SK-N-SH (cell line): ENCODE results near the gene NRIP1. TPM values are rescaled to one million over a fixed set of nuclear protein-coding genes. Genes with fewer than 3 reads are reported as not detected.

ENCODE experiments used
- CTCF ChIA-PET: fragments of 300-600, 350-600 bp; formaldehyde crosslinking; extraction: SDS; loops from one replicate; lab custom pipeline; 2021; lab: Yijun Ruan, JAX
- POLR2A ChIA-PET: fragments of 350-600 bp; sonication (Branson Sonifier 250); formaldehyde crosslinking; extraction: SDS; loops from one replicate; lab custom pipeline; 2020; ENCODE audit warnings: antibody characterized with exemption, inconsistent platforms; lab: Yijun Ruan, JAX
- DNase-seq: peaks from one replicate; pipeline ENCODE4 v3.0.0; 2012
- H2AFZ ChIP-seq: fragments of 200-600 bp; sonication (generic); 2 replicates; pipeline ENCODE4 v1.8.1; 2016; ENCODE audit warnings: antibody characterized with exemption, mild to moderate bottlenecking, low read depth
- H3F3A ChIP-seq: fragments of 200-600 bp; sonication (generic); replicated peaks from 2 replicates; pipeline ENCODE3; 2016; ENCODE audit warnings: antibody characterized with exemption, mild to moderate bottlenecking; ENCODE audit not compliant: insufficient read depth
- H3K27ac ChIP-seq, 2 experiments: fragments of 200-500 bp in 1 of 2; fragments of 200-600 bp in 1 of 2; sonication (Bioruptor generic) in 1 of 2; sonication (generic), shearing (Covaris generic) in 1 of 2; 2 replicates each; pipeline versions ENCODE4 v1.5.1 to v1.6.1; 2014 to 2016; ENCODE audit warnings: low read depth in 2 of 2, inconsistent platforms in 1 of 2, low read length in 1 of 2, mild to moderate bottlenecking in 1 of 2, mixed read lengths in 1 of 2
- H3K27me3 ChIP-seq: fragments of 200-600 bp; sonication (generic), shearing (Covaris generic); 2 replicates; pipeline ENCODE4 v1.6.1; 2016; ENCODE audit warnings: mixed run types; ENCODE audit not compliant: insufficient read depth
- H3K36me3 ChIP-seq, 2 experiments: fragments of 200-500 bp in 1 of 2; fragments of 200-600 bp in 1 of 2; sonication (Bioruptor generic) in 1 of 2; sonication (generic) in 1 of 2; replicated peaks in 1 of 2; 2 replicates each; pipeline versions ENCODE3 to v1.5.1; 2014 to 2016; ENCODE audit warnings: low read length in 1 of 2, mild to moderate bottlenecking in 1 of 2; ENCODE audit not compliant: insufficient read depth in 2 of 2, control insufficient read depth in 1 of 2
- H3K4me1 ChIP-seq, 2 experiments: fragments of 200-500 bp in 1 of 2; fragments of 200-600 bp in 1 of 2; sonication (Bioruptor generic) in 1 of 2; sonication (generic), shearing (Covaris generic) in 1 of 2; 2 replicates each; pipeline versions ENCODE4 v1.5.1 to v1.6.1; 2014 to 2016; ENCODE audit warnings: low read depth in 1 of 2, low read length in 1 of 2, mixed run types in 1 of 2; ENCODE audit not compliant: insufficient read depth in 2 of 2, control insufficient read depth in 1 of 2
- H3K4me2 ChIP-seq: fragments of 200-600 bp; sonication (generic), shearing (Covaris generic); 2 replicates; pipeline ENCODE4 v1.6.1; 2017; ENCODE audit warnings: mixed run types
- H3K4me3 ChIP-seq, 2 experiments: fragments of 200-500 bp in 1 of 2; fragments of 200-600 bp in 1 of 2; sonication (Bioruptor generic) in 1 of 2; sonication (generic), shearing (Covaris generic) in 1 of 2; 2 replicates each; pipeline versions ENCODE4 v1.5.1 to v1.8.1; 2014 to 2016; ENCODE audit warnings: low read depth in 2 of 2, inconsistent platforms in 1 of 2, low read length in 1 of 2, mild to moderate bottlenecking in 1 of 2, mixed read lengths in 1 of 2, moderate library complexity in 1 of 2
- H3K79me2 ChIP-seq: fragments of 200-600 bp; sonication (generic); 2 replicates; pipeline ENCODE4 v1.8.1; 2017; ENCODE audit warnings: mild to moderate bottlenecking; ENCODE audit not compliant: insufficient read depth
- H3K9ac ChIP-seq: fragments of 200-600 bp; sonication (generic); 2 replicates; pipeline ENCODE4 v1.6.1; 2017; ENCODE audit warnings: mixed run types
- H3K9me2 ChIP-seq: fragments of 200-600 bp; sonication (generic); 2 replicates; pipeline ENCODE4 v1.6.1; 2017; ENCODE audit warnings: mixed run types
- H3K9me3 ChIP-seq: fragments of 200-600 bp; sonication (generic); 2 replicates; pipeline ENCODE4 v1.6.1; 2017; ENCODE audit warnings: mixed run types, mild to moderate bottlenecking, moderate library complexity
- H4K20me1 ChIP-seq: fragments of 200-600 bp; sonication (generic); 2 replicates; pipeline ENCODE4 v1.6.1; 2017; ENCODE audit warnings: mild to moderate bottlenecking, mixed run types; ENCODE audit not compliant: insufficient read depth
- CHD2 ChIP-seq: fragments of 150-350 bp; IDR thresholded peaks from 2 replicates; pipeline ENCODE4 v1.6.1; 2018; ENCODE audit warnings: low read length; ENCODE audit not compliant: partially characterized antibody
- EP300 ChIP-seq, 2 experiments: IDR thresholded peaks; 2 replicates each; pipeline versions ENCODE4 v1.4.0 to v1.6.1; 2012; ENCODE audit warnings: borderline replicate concordance in 1 of 2, low read depth in 1 of 2, low read length in 1 of 2
- EZH2phosphoT487 ChIP-seq: fragments of 200-600 bp; sonication (generic); IDR thresholded peaks from 2 replicates; pipeline ENCODE4 v1.6.1; 2017; ENCODE audit warnings: low read depth, mixed run types, mild to moderate bottlenecking, antibody characterized with exemption, moderate library complexity, borderline replicate concordance
- GATA2 ChIP-seq: sonication (generic); formaldehyde crosslinking; IDR thresholded peaks from 2 replicates; pipeline ENCODE4 v1.5.0; 2020; ENCODE audit warnings: mild to moderate bottlenecking, missing genetic modification reagents
- IRF3 ChIP-seq: fragments of 150-350 bp; IDR thresholded peaks from 2 replicates; pipeline ENCODE4 v1.6.1; 2016; ENCODE audit warnings: mild to moderate bottlenecking, low read depth, low read length
- POLR2AphosphoS5 ChIP-seq: IDR thresholded peaks from 2 replicates; pipeline ENCODE4 v1.6.1; 2012; ENCODE audit warnings: low read depth, low read length
- RFX5 ChIP-seq: IDR thresholded peaks from 2 replicates; pipeline ENCODE4 v1.6.1; 2012; ENCODE audit warnings: mild to moderate bottlenecking, improper control_type of control experiment, low read length
- TAF1 ChIP-seq: IDR thresholded peaks from 2 replicates; pipeline ENCODE4 v1.6.1; 2012; ENCODE audit warnings: low read depth, mild to moderate bottlenecking, low read length, moderate library complexity, borderline replicate concordance
- TEAD4 ChIP-seq: IDR thresholded peaks from 2 replicates; pipeline ENCODE4 v1.4.0; 2012; ENCODE audit warnings: mild to moderate bottlenecking, borderline replicate concordance; ENCODE audit not compliant: insufficient read depth
- USF2 ChIP-seq: fragments of 150-350 bp; IDR thresholded peaks from 2 replicates; pipeline ENCODE4 v1.6.1; 2017; ENCODE audit warnings: antibody characterized with exemption, low read length, low read depth, borderline replicate concordance
- WGBS: methylation state at CpG from one replicate; pipeline ENCODE4 v1.1.6; 2017; ENCODE audit warnings: low lambda C conversion rate; 5-methylcytosine and 5-hydroxymethylcytosine counted together
- polyA plus RNA-seq, 3 experiments: library from polyadenylated mRNA; depleted of rRNA; stranded (reverse); fragments of >200 nt; gene quantifications; 2 replicates each; pipeline ENCODE4 v1.2.3, GENCODE V29; 2012
- TF ChIP-seq, protein P1 (sequence below): IDR thresholded peaks from 2 replicates; pipeline ENCODE4 v1.6.1; 2012; ENCODE audit warnings: mild to moderate bottlenecking, low read depth, low read length, moderate library complexity
- TF ChIP-seq, protein P2 (sequence below): fragments of 200-600 bp; sonication (generic); IDR thresholded peaks from 2 replicates; pipeline ENCODE4 v1.6.1; 2017; ENCODE audit warnings: antibody characterized with exemption, mild to moderate bottlenecking, moderate library complexity

The NRIP1 gene
- polyA plus RNA-seq, 1 of the 3 experiments (the other 2 are of a cell fraction) = 0.02 TPM

DNA sequence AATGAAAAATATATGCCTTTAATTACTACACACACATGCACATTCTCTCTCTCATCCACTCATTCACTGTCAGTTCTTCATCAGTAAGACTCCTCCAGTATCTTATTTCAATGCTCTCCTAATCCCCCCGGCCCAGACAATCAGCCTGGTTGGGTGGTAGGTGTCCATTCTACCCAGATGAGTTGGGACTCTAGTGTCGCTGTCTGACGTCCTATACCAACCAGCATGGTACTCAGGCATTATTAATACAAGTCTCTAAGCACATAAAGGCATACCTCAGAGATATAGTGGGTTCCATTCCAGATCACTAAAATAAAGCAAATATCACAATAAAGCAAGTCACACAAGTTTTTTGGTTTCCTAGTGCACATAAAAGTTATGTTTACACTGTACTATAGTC, 19.8 kb downstream of the NRIP1 start:
- ChIA-PET POLR2A (no interaction called here), CTCF (no interaction called here)
- Histone ChIP-seq H3K9me2 (no peaks in the 10 kb centered on the region), H3K27me3 (peaks cover under 1% of the 10 kb centered on the region; the same call in 1 of the 2 replicates), H3K9ac (no peak overlapping the region), H3K79me2 (no peaks in the 10 kb centered on the region), H2AFZ (no peak overlapping the region), H3K4me3 (no peak overlapping the region), H3K4me1 (no peaks in the 10 kb centered on the region), H4K20me1 (peaks cover 4% of the 10 kb centered on the region; the same call in 1 of the 2 replicates), H3K4me2 (no peak overlapping the region), H3K27ac (no peak overlapping the region), H3K36me3 (no peaks in the 10 kb centered on the region), H3K9me3 (no peaks in the 10 kb centered on the region), H3F3A (no peaks in the 10 kb centered on the region)
- TF ChIP-seq GATA2 (CRISPR knock-in tag) (no peak), TEAD4 (no peak), TAF1 (no peak), EZH2phosphoT487 (no peak), RFX5 (no peak), POLR2AphosphoS5 (no peak), CHD2 (no peak), EP300 (IDR thresholded peaks at IDR 0.05; ENCODE audit: borderline replicate concordance in 1 of 2, low read depth in 1 of 2, low read length in 1 of 2) (no peak), USF2 (no peak), IRF3 (no peak)
- TF ChIP-seq, protein P1, sequence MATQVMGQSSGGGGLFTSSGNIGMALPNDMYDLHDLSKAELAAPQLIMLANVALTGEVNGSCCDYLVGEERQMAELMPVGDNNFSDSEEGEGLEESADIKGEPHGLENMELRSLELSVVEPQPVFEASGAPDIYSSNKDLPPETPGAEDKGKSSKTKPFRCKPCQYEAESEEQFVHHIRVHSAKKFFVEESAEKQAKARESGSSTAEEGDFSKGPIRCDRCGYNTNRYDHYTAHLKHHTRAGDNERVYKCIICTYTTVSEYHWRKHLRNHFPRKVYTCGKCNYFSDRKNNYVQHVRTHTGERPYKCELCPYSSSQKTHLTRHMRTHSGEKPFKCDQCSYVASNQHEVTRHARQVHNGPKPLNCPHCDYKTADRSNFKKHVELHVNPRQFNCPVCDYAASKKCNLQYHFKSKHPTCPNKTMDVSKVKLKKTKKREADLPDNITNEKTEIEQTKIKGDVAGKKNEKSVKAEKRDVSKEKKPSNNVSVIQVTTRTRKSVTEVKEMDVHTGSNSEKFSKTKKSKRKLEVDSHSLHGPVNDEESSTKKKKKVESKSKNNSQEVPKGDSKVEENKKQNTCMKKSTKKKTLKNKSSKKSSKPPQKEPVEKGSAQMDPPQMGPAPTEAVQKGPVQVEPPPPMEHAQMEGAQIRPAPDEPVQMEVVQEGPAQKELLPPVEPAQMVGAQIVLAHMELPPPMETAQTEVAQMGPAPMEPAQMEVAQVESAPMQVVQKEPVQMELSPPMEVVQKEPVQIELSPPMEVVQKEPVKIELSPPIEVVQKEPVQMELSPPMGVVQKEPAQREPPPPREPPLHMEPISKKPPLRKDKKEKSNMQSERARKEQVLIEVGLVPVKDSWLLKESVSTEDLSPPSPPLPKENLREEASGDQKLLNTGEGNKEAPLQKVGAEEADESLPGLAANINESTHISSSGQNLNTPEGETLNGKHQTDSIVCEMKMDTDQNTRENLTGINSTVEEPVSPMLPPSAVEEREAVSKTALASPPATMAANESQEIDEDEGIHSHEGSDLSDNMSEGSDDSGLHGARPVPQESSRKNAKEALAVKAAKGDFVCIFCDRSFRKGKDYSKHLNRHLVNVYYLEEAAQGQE = no peak
- TF ChIP-seq, protein P2, sequence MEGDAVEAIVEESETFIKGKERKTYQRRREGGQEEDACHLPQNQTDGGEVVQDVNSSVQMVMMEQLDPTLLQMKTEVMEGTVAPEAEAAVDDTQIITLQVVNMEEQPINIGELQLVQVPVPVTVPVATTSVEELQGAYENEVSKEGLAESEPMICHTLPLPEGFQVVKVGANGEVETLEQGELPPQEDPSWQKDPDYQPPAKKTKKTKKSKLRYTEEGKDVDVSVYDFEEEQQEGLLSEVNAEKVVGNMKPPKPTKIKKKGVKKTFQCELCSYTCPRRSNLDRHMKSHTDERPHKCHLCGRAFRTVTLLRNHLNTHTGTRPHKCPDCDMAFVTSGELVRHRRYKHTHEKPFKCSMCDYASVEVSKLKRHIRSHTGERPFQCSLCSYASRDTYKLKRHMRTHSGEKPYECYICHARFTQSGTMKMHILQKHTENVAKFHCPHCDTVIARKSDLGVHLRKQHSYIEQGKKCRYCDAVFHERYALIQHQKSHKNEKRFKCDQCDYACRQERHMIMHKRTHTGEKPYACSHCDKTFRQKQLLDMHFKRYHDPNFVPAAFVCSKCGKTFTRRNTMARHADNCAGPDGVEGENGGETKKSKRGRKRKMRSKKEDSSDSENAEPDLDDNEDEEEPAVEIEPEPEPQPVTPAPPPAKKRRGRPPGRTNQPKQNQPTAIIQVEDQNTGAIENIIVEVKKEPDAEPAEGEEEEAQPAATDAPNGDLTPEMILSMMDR = no peak
- no peak for DNase-seq
- 16% methylated on average over 3 of the region's 3 CpGs for WGBS
